HepG2 (cell line): ENCODE data around the gene ZNF644. TPM values are rescaled to one million over a fixed set of nuclear protein-coding genes. Genes with fewer than 3 reads are reported as not detected.

Source experiments
- ELF1 ChIP-seq: sonication (generic); formaldehyde crosslinking; IDR thresholded peaks from 2 replicates; pipeline ENCODE4 v1.4.0; 2020; ENCODE audit warnings: missing genetic modification reagents
- ETS1 ChIP-seq: sonication (generic); formaldehyde crosslinking; IDR thresholded peaks from 2 replicates; pipeline ENCODE4 v1.4.0; 2020; ENCODE audit warnings: missing genetic modification reagents
- FIP1L1 ChIP-seq: fragments of 200-400 bp; formaldehyde crosslinking; IDR thresholded peaks from 2 replicates; pipeline ENCODE4 v1.6.1; 2018; ENCODE audit warnings: low read depth, mild to moderate bottlenecking, low read length, moderate library complexity, borderline replicate concordance; ENCODE audit not compliant: insufficient read depth
- FOXK2 ChIP-seq: fragments of 450-650 bp; IDR thresholded peaks from 2 replicates; pipeline ENCODE4 v1.6.1; 2016
- GTF3A ChIP-seq: sonication (generic); formaldehyde crosslinking; conservative IDR thresholded peaks from 2 replicates; pipeline ENCODE4 v1.4.0; 2020; ENCODE audit warnings: mild to moderate bottlenecking, missing genetic modification reagents
- HNF4A ChIP-seq: sonication (generic); formaldehyde crosslinking; IDR thresholded peaks from 2 replicates; pipeline ENCODE4 v1.4.0; 2020; ENCODE audit warnings: missing genetic modification reagents
- HNRNPK ChIP-seq: fragments of 200-400 bp; formaldehyde crosslinking; IDR thresholded peaks from 2 replicates; pipeline ENCODE4 v1.6.1; 2018; ENCODE audit warnings: low read length, low read depth, moderate library complexity, mild to moderate bottlenecking; ENCODE audit not compliant: poor library complexity, severe bottlenecking
- ISL2 ChIP-seq: sonication (generic); formaldehyde crosslinking; IDR thresholded peaks from 2 replicates; pipeline ENCODE4 v1.5.0; 2020; ENCODE audit warnings: missing genetic modification reagents
- KDM1A ChIP-seq: IDR thresholded peaks from 2 replicates; pipeline ENCODE4 v1.6.1; 2016; ENCODE audit warnings: missing compliant biosample characterization
- MAFF ChIP-seq: IDR thresholded peaks from 2 replicates; pipeline ENCODE4 v1.6.1; 2011; ENCODE audit warnings: low read depth, low read length, improper control_type of control experiment
- MAFK ChIP-seq, 2 experiments: IDR thresholded peaks in 1 of 2; conservative IDR thresholded peaks in 1 of 2; 2 replicates each; pipeline ENCODE4 v1.6.1; 2011; ENCODE audit warnings: improper control_type of control experiment in 2 of 2, low read length in 2 of 2
- PHF20 ChIP-seq: sonication (generic); formaldehyde crosslinking; IDR thresholded peaks from 2 replicates; pipeline ENCODE4 v1.5.0; 2020; ENCODE audit warnings: mild to moderate bottlenecking, missing genetic modification reagents
- PHF5A ChIP-seq: IDR thresholded peaks from one replicate; pipeline ENCODE4 v1.6.1; 2018; ENCODE audit warnings: low read depth, missing genetic modification reagents; ENCODE audit not compliant: unreplicated experiment
- SAFB2 ChIP-seq: sonication (generic); formaldehyde crosslinking; IDR thresholded peaks from 2 replicates; pipeline ENCODE4 v1.5.1; 2020; ENCODE audit warnings: missing genetic modification reagents, low read depth, mild to moderate bottlenecking, borderline replicate concordance
- THAP7 ChIP-seq: sonication (generic); formaldehyde crosslinking; IDR thresholded peaks from 2 replicates; pipeline ENCODE4 v1.8.1; 2023; ENCODE audit warnings: mild to moderate bottlenecking, missing genetic modification reagents
- TP53 ChIP-seq: sonication (generic); formaldehyde crosslinking; conservative IDR thresholded peaks from 2 replicates; pipeline ENCODE4 v1.4.0; 2020; ENCODE audit warnings: missing genetic modification reagents
- TRIM24 ChIP-seq: sonication (generic); formaldehyde crosslinking; IDR thresholded peaks from 2 replicates; pipeline ENCODE4 v1.8.0; 2022; ENCODE audit warnings: mild to moderate bottlenecking, missing genetic modification reagents
- ZBTB43 ChIP-seq: sonication (generic); formaldehyde crosslinking; conservative IDR thresholded peaks from 2 replicates; pipeline ENCODE4 v1.4.0; 2020; ENCODE audit warnings: missing genetic modification reagents
- ZMYM4 ChIP-seq: sonication (generic); formaldehyde crosslinking; IDR thresholded peaks from 2 replicates; pipeline ENCODE4 v1.8.1; 2023; ENCODE audit warnings: mild to moderate bottlenecking, missing genetic modification reagents
- ZNF260 ChIP-seq: sonication (generic); formaldehyde crosslinking; IDR thresholded peaks from 2 replicates; pipeline ENCODE4 v1.4.0; 2020; ENCODE audit warnings: missing genetic modification reagents, low read depth, mild to moderate bottlenecking, borderline replicate concordance
- ZNF326 ChIP-seq: sonication (generic); formaldehyde crosslinking; IDR thresholded peaks from 2 replicates; pipeline ENCODE4 v1.4.0; 2020; ENCODE audit warnings: missing genetic modification reagents, borderline replicate concordance
- ZNF547 ChIP-seq: sonication (generic); formaldehyde crosslinking; IDR thresholded peaks from 2 replicates; pipeline ENCODE4 v1.5.1; 2020; ENCODE audit warnings: mild to moderate bottlenecking, missing genetic modification reagents
- ZNF556 ChIP-seq: sonication (generic); formaldehyde crosslinking; IDR thresholded peaks from 2 replicates; pipeline ENCODE4 v1.4.0; 2020; ENCODE audit warnings: mild to moderate bottlenecking, missing genetic modification reagents, borderline replicate concordance
- ZNF607 ChIP-seq: sonication (generic); formaldehyde crosslinking; IDR thresholded peaks from 2 replicates; pipeline ENCODE4 v1.5.1; 2020; ENCODE audit warnings: missing genetic modification reagents, mild to moderate bottlenecking, borderline replicate concordance
- ZNF652 ChIP-seq: IDR thresholded peaks from 2 replicates; pipeline ENCODE4 v1.6.1; 2016; ENCODE audit warnings: low read depth, borderline replicate concordance
- ZNF816 ChIP-seq: sonication (generic); formaldehyde crosslinking; IDR thresholded peaks from 2 replicates; pipeline ENCODE4 v1.8.0; 2022; ENCODE audit warnings: missing genetic modification reagents, mild to moderate bottlenecking, borderline replicate concordance
- polyA plus RNA-seq, 8 experiments: library from polyadenylated mRNA; depleted of rRNA in 3 of 8; stranded (reverse) in 7 of 8; unstranded in 1 of 8; fragments of >200 nt; fragmentation: Illumina TruSeq in 4 of 8; extraction: Trizol in 4 of 8; gene quantifications; 2 replicates each; pipeline versions ENCODE4 v1.2.1 to v1.2.3, GENCODE V29; 2011 to 2016; ENCODE audit warnings: low read depth in 4 of 8, missing spikeins in 1 of 8, mixed read lengths in 1 of 8; ENCODE audit not compliant: insufficient read depth in 1 of 8
- total RNA-seq, 5 experiments: library from RNA; depleted of rRNA; stranded (reverse); fragments of >200 nt; fragmentation: Illumina TruSeq; extraction: Trizol; gene quantifications; 2 replicates each; pipeline ENCODE4 v1.2.3, GENCODE V29; 2016; ENCODE audit warnings: low read depth in 1 of 5
- TF ChIP-seq, protein P1 (sequence below): IDR thresholded peaks from 2 replicates; pipeline ENCODE4 v1.6.1; 2016; ENCODE audit warnings: control low read depth

Gene ZNF644
- total and polyA plus RNA-seq, 2 of the 13 experiments (the other 11 are each of a cell fraction or from before 2014, with no cell fraction given), result 17.7 to 51.7 TPM

DNA sequence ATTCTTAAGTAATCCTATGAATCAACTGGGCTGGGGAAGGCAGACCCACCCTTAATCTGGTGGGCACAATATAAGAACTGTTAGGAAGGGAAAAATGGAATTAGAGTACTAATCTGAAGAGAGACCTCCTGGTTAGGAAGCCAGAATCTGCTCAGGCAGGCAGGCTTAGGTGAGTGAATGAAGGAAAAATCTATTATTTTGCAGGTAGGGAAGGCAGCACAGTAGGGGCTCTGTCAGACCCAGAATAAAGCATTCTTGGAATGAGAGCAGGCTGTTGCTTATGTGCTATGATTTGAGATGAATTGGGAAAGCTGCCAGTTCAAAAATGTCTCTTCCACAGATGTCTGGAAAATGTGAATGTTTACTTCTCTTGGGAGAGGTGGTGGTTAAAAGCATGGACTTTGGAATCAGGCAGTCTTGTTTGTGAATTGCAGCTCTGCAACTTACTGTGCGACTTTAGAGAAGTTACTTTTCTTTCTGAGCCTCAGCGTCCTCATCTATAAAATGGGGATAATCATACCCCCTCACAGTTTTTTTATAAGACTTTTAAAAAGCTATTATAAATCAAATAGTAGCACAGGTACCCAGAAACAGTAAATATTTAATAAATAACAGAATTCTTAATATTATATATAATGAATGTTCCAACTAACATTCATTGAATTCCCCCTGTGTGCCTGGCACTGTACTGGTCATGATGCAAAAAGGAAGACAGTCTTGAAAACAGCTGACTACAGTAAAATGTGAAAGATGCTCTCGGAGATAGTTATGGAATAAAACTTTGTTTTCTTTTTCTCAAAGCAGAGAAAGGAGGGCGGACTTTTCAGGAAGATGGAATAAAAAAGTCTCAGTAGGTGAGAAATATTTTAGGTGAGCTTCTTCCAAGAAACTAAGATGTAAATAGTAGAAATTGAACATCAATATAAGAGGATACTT is 15.3 kb upstream of the ZNF644 start (continued):
- no peak for TF ChIP-seq ZNF816 (CRISPR knock-in tag)
- TF ChIP-seq KDM1A, result peak; percentile 95
- TF ChIP-seq ZNF556, result no peak
- peak; percentile 84 to 89 for TF ChIP-seq MAFK (conservative IDR thresholded peaks at IDR 0.05 in 1 of 2, IDR thresholded peaks at IDR 0.05 in 1 of 2; ENCODE audit: low read length in 2 of 2)
- TF ChIP-seq MAFF, result peak; percentile 78
- no peak for TF ChIP-seq ZNF547
- TF ChIP-seq TRIM24 (CRISPR knock-in tag), result no peak
- TF ChIP-seq ZBTB43 (CRISPR knock-in tag), result no peak
- no peak for TF ChIP-seq ZNF326 (CRISPR knock-in tag)
- TF ChIP-seq HNF4A, result peak; percentile 83
- no peak for TF ChIP-seq PHF20 (CRISPR knock-in tag)
- TF ChIP-seq TP53 (CRISPR knock-in tag), result no peak
- no peak for TF ChIP-seq FOXK2
- TF ChIP-seq ZNF607 (CRISPR knock-in tag), result no peak
- no peak for TF ChIP-seq THAP7 (CRISPR knock-in tag)
- no peak for TF ChIP-seq ZNF260 (CRISPR knock-in tag)
- TF ChIP-seq, protein P1, sequence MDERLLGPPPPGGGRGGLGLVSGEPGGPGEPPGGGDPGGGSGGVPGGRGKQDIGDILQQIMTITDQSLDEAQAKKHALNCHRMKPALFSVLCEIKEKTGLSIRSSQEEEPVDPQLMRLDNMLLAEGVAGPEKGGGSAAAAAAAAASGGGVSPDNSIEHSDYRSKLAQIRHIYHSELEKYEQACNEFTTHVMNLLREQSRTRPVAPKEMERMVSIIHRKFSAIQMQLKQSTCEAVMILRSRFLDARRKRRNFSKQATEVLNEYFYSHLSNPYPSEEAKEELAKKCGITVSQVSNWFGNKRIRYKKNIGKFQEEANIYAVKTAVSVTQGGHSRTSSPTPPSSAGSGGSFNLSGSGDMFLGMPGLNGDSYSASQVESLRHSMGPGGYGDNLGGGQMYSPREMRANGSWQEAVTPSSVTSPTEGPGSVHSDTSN (CRISPR knock-in tag), result no peak
- no peak for TF ChIP-seq PHF5A (CRISPR knock-in tag)
- no peak for TF ChIP-seq ELF1 (CRISPR knock-in tag)
- no peak for TF ChIP-seq FIP1L1
- TF ChIP-seq ETS1 (CRISPR knock-in tag), result no peak
- TF ChIP-seq ZMYM4 (CRISPR knock-in tag), result no peak
- no peak for TF ChIP-seq SAFB2 (CRISPR knock-in tag)
- TF ChIP-seq ISL2 (CRISPR knock-in tag), result peak; percentile 24; the same call in 1 of the 2 replicates
- TF ChIP-seq GTF3A, result no peak
- no peak for TF ChIP-seq HNRNPK
- TF ChIP-seq ZNF652 (CRISPR knock-in tag), result peak; percentile 70; the same call in 1 of the 2 replicates
